Measurements from ENCODE around the gene OR2B2.
A peak's percentile ranks its signal among the peaks of the same experiment; 100 is the strongest.
"Not testable (repeated sequence)": the region's sequence is repeated elsewhere in the genome, so short reads cannot be mapped to it uniquely, and the experiment has no call there.

The OR2B2 gene

DNA sequence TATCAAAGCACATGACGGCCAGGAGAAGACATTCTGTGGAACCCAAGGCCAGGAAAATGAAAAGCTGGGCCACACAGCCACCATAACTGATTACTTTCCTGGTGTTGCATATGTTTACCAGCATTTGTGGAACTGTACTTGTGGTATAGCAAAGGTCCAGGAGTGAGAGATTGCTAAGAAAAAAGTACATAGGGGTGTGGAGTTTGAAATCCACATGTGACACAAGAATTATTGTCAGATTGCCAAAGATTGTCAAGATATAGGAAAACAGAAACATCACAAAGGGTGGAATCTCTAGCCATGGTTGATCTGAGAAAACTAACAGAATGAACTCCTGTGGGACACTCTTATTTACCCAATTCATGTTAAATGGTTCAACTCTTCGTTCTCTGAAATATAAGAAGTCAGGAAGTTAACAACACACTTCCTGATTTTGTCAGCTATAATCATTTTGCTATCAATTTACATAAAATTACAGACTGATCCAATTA lies at the start of gene OR2B2:
OR2B2 (minus strand) TSS at position 441 of the 491 bp plus-strand sequence; CDS start at position 364, 77 bp downstream.
- DNase-seq: no peak

DNA sequence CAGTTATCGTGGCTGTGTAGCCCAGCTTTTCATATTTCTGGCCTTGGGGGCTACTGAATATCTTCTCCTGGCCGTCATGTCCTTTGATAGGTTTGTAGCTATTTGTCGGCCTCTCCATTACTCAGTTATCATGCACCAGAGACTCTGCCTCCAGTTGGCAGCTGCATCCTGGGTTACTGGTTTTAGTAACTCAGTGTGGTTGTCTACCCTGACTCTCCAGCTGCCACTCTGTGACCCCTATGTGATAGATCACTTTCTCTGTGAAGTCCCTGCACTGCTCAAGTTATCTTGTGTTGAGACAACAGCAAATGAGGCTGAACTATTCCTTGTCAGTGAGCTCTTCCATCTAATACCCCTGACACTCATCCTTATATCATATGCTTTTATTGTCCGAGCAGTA lies 45.3 kb upstream of the OR2B2 start:
- DNase-seq: no peak

DNA sequence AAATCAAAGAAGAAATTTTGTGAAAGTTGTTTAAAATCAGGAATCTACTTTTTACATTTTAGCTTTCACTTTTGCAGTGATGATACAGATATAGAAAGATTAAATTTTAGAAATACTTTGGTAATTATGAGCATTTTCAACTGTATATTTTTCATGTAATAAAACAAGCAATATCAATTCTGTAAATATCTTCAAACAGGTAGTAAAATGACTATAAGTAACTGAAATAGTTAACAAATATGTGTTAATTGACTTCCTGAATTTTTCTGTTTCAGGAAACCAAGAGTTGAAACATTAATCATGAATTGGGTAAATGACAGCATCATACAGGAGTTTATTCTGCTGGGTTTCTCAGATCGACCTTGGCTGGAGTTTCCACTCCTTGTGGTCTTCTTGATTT lies 44.7 kb upstream of the OR2B2 start, which contains the start of gene OR2B6:
OR2B6 (plus strand) TSS at position 301 of the 400 bp plus-strand sequence; CDS start at position 301, 0 bp downstream.
- no peak for DNase-seq

DNA sequence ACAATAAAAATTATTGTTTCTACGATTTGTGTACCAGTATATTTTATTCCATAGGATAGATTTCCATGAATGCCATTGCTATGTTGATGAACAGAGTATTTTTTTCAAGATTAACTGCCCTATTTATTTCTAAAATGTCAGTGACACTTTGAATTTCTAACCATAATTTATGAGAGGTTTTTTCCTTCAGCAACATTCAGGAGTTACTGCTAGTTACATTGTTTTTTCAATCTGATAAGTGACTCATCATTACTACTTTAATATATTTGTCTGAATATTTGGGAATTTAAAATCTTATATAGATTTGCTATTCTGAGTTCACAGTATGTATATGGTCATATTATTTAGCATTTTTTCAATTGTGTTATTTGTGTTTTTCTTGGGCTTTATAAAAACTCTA lies 38.8 kb upstream of the OR2B2 start:
- DNase-seq: no peak

DNA sequence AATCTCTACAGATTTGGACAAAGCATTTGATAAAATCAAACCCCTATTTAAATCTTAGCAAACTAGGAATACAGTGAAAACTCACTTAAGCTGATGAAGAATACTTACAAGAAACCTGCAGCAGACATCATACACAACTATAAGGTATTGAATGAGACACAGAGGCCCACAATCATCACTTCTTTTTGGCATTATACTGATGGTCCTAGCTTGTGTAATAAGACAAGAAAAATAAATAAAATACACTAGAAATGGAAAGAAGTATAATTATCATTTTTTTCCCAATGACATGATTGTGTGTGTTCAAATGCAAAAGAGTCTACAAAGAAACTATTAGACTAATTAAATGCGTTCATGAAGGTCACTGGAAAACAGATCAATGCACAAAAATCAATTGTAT lies 36.0 kb upstream of the OR2B2 start:
- DNase-seq: no peak

DNA sequence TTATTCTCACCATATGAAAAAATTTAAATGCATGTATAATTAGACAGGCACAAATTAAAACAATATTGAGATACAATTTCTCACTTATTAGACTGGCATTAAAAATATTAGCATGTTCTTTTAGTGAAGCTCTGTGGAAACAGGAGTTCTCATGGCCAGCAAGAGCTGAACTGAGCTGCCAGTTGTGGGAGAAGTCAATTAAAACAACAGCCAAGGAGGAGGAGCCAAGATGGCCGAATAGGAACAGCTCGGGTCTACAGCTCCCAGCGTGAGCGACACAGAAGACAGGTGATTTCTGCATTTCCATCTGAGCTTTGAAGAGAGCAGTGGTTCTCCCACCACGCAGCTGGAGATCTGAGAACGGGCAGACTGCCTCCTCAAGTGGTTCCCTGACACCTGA lies 30.9 kb upstream of the OR2B2 start:
- DNase-seq: not testable (repeated sequence)

DNA sequence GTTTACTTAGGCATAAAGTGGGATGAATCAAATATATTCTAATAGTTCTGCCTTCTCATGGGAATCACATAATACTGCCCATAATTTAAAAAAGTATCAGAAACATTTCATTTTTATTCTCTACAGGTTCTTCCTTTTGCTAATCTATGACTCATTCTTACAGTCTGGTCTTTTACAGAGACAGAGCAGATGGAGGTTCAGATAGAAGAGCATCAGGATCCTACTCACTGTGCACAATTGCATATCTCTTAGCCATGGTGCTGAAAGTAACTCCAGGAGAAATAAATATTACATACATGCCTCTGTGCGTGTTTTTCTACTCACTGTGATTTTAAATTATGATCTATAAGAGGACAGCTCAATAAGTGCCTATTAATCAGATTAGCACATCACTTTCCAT lies 28.6 kb upstream of the OR2B2 start:
- DNase-seq: no peak

DNA sequence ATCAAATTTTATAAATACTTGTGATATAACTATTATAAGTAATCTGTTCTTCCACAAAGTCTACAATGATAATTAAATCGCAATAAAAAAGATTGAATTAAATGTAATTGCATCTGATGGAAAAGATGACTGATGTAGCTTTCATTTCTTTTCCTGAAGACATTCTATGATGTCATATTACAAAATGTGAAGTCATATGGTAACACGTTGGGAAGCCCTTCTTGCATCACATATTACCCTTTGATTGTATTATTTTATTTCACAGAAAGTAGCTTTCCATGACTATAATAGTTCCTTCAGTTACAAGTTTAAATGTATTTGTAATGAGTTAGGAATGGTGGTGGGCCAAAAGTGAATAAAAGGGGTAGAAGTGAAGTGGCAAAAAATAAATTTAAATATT lies 19.0 kb upstream of the OR2B2 start:
- no peak for DNase-seq

DNA sequence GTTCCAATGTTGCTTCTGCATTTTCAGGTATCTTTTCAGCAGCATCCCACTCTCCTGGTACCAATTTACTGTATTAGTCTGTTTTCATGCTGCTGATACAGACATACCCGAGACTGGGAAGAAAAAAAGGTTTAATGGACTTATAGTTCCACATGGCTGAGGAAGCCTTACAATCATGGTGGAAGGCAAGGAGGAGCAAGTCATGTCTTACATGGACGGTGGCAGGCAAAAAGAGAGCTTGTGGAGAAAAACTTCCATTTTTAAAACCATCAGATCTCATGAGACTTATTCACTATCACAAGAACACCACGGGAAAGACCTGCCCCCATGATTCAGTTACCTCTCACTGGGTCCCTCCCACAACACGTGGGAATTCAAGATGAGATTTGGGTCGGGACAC lies 17.7 kb upstream of the OR2B2 start:
- not testable (repeated sequence) for DNase-seq

DNA sequence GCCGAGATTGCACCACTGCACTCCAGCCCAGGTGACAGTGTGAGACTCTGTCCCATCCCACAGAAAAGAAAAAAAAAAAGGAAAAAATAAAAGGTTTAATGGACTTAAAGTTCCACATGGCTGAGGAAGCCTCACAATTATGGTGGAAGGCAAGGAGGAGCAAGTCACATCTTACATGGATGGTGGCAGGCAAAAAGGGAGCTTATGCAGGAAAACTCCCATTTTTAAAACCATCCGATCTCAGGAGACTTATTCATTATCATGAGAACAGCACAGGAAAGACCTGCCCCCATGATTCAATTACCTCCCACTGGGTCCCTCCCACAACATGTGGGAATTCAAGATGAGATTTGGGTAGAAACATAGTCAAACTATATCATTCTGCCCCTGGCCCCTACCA lies 15.8 kb upstream of the OR2B2 start:
- DNase-seq: not testable (repeated sequence)

DNA sequence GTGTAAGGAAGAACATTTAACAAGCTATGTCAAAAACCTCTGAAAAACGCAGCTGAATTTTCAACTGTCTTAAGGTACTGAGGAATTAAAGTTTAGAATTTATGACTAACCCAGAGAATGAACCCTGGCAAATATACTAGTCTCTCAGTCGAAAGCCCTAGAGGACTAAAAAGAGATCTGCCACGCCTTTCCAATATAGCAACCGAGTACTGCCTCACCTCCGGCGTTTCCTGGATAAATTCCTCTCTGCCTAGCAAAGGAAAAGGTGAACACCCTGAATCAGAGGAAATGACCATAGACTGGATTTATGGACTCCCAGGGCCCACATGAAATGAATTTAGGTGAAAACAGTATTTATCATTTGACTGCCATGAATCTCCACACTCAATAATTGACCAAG lies 12.0 kb upstream of the OR2B2 start:
- no peak for DNase-seq

DNA sequence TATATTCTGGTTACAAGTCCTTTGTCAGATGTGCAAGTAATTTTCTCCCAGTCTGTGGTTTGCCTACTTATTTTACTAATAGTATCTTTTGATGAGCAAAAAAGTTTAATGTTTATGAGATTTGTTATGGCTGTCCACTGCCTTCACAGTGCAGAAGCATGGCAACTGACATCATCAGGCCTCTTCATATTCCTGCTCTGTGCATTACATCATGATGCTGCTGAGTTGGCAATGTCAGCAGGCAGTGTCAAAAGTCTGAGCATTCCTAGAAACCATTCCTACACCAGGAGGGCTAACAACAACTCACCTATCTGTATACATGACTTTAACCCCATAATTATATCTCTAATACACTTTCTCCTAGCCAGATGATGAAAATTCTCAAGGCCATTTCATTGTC lies 10.8 kb upstream of the OR2B2 start:
- no peak for DNase-seq

DNA sequence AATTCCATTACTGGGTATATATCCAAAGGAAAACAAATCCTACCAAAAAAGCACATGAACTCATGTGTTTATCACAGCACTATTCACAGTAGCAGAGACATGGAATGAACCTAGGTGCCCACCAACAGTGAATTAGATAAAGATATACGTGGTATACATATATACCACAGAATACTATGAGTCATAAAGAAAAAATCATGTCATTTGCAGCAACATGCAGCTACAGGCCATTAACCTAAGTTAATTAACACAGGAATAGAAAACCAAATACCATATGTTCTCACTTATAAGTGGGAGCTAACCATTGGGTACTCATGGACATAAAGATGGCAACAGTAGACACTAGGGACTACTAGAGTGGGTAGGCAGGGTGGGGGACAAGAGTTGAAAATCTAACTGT lies 4.2 kb downstream of the OR2B2 start:
- DNase-seq: no peak

DNA sequence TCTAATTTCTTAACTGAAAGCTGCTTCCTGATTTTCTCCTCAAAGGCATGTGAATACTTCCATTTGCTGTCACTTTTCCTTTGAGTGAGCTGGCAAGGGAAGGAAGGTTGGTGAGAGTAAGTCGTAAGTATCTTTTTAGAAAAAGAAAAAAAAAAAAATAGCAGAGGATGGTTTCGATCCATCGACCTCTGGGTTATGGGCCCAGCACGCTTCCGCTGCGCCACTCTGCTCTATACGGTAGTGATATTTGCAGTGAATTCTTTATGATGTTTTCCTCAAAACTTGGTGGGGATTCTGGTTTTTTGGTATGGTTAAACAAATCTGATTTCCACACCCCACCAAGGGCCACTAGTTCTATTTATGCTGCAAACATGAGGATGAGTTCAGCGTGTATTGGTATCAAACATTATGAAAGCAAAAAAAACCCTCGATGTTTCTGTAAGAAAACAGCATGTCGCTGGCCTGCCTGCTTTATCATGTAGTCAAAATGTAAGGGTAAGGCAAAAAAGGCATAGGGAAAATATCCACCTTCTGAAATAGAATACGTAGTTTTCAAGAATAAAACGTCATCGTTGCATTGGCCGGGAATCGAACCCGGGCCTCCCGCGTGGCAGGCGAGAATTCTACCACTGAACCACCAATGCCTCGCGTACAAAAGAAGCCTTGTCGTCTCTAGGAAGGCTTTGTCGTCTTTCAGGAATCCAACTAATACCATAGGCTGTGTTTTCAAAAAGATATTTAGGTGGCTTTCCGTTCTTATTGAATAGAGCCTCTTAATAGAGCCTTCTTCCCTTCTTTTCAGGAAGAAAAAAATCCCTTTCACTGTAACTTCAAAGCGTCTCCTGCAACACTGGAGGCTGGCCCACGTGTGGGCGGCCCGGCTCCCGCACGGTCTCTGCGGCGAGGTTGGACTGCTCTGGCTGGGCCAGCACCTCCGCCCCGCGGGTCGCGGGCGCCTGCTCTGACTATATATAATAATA lies 9.6 kb downstream of the OR2B2 start:
- DNase-seq: peak; percentile 59 to 77

DNA sequence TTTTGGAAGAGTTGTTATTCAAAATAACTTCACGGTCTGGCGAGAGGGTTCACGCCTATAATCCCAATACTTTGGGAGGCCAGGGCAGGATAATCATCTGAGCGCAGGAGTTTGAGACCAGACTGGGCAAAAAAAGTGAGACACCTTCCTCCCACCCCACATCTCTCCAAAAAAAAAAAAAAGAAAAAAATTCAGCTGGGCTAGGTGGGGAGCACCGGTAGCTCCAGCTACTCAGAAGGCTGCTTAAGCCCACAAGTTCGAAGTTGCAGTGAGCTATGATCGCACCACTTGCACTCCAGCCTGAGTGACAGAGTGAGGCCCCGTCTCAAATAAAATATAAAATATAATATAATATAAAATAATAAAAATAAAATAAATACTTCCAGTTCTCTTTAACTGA lies 10.4 kb downstream of the OR2B2 start:
- no peak for DNase-seq

DNA sequence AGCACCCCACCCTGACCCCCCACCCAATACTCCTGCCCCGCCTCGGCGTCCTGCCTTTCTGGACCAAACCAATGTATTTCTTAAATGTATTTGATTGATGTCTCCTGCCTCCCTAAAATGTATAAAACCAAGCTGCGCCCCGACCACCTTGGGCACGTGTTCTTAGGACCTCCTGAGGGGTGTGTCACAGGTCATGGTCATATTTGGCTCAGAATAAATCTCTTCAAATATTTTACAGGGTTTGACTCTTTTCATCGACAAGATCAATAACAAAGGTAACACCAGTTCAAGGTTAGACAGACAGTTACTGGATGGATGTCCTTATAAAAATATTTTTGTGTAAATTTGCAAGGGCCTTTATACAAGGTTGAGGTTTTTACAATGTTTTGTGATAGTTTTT lies 12.0 kb downstream of the OR2B2 start:
- DNase-seq: not testable (repeated sequence)

DNA sequence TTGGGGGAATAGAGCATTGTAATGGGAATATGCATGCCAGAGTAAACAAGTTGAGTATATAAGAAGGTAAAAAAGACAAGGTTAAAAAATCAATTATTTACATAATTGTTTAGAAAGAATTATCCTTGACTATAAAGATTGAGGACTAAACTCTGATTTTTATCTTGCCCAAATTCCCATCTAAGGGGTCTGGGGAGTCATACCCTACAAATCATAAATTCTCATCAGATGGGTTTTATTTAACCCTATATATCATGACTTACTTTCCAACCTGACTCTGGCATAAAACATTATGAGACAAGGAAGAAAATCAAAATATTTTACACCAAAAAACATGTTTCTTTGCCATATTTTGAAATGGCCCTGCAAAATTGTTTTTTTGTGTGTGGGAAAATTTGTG lies 12.7 kb downstream of the OR2B2 start:
- no peak for DNase-seq

DNA sequence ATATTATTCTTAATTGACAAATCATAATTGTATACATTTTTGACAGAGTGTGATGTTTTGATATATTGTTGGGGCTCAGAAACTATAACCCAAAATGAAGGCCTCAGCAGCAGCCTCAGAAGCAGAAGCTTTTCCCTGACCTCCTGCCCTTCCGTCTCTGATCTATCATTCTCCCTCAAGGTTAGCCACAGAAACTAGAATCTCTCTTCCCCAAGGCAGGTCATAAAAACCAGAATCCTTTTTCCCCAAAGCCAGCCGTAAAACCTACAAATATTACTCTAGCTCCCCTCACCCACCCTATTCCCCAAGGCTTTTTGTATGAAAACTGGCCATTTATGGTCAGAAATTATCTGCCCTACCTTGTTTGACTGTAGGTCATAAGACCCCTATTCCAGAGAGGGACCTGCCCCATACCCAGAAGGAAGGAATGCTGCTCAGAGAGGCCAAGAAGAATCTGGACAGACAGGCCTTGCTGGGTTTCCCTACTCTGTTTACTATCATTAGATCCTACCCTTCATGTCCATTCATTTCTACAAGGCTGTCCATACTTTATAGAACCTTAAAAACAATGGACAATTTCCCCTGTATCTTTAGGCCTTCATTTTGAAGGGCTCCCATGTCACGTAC lies 14.5 kb downstream of the OR2B2 start:
- DNase-seq: no peak

DNA sequence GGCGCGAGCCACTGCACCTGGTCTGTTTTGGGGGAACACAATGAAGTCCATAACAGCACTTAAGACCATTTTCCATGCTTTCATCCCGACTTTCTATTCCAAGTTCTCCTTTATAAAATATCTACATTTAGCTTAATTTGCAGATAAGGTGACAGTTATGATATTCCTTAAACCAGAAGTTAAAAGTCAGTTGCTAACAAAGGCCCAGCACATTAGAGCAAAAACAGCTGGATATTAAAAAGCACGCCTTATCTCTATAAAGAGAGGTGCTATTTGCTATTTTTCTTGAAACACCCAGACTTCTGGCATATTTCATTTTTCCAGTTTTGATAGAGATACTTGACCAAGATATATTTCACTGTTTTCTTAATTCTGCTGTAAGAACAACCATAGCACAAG lies 15.8 kb downstream of the OR2B2 start:
- no peak for DNase-seq

DNA sequence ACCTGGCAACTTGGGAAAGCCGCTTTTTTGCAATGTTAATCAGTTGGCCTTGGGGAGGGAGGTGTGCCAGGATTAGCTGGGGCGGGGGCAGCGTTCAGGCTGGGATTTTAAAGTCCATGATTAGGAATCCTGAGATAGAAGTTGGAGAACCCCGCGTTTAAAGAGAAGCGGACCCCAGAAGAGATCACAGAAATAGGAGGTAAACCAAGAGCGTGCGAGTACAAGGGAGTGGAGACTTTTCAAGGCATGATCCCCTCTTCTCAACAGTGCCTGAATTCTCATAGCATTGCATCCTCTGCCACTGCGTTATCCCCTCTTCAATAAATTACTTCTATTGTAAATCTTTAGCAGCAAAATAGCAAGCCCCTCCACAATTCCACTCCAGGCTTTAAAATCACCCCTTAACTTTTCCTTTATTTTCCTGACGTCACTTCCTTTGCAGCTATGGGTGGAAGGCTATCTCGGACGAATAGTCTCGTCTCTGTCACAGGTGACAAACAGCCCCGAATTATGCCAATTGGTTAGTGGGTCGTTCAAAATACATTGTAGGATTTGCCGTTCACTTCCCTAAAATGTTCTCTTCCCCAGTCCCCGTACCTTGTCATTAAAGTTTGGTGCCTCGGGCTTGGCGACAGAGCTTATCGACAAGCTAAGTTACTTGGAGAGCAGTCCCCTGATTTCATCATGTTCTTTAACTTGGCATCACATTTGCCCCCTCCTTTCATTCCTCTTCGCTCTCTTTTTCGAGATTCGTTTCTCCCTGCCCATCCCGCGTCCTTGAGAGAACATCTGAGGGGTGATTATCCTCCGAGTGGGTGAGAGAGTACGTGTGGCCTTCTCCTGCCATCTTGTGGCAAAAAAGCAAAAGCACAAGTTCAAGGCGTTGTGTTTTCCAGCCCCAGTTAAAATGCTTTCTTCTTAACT lies 17.1 kb downstream of the OR2B2 start:
- peak; percentile 48 to 66 for DNase-seq

DNA sequence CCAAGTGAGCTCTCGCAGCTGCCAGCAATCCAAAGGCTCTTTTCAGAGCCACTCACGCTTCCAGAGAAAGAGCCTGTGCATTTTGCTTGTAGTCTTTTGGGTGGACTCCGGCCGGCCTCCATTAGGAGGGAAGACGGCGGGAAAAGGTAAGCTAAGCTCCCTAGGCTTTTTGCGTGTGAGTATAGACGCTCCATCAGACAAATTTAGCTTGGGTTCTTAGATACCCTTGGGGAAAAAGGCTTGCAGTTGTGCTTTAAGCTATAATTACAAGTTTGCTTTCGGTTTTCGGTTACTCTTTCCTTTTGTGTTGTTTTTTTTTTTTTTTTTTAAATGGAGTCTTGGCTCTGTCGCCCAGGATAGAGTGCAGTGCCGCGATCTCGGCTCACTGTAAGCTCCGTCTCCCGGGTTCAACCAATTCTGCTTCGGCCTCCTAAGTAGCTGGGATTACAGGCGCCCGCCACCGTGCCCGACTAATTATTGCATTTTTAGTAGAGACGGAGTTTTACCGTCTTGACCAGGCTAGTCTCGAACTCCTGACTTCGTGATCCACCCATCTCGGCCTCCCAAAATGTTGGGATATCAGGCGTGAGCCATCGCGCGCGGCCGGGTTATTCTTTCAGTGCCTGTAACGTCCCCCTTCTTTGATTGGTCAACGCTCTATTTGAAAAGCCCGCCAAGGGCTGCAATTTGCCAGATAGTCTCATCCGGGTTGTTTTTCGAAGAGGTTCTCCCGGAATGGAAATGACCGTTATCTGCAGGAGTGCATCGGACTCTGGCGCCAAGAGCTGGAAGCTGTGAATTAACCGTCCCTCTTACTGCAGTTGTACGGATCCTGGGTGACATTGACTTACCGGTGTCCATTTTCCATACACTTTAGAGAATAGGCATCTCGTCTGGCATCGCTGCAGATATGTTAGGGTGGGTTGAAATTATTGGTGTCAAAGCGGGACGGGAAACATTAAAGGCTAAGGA lies 18.1 kb downstream of the OR2B2 start:
- peak; percentile 74 to 91 for DNase-seq
